GM23338 (cell line): Measurements from ENCODE around the gene MYO3B. TPM values are rescaled to one million over a fixed set of nuclear protein-coding genes. Genes with fewer than 3 reads are reported as not detected.

Source experiments
- ATAC-seq: fragments of 200-7000 bp; cut with Tn5 transposase; 3 replicates; pipeline ENCODE4 v1.9.1; 2020
- DNase-seq: peaks from one replicate; pipeline ENCODE4 v3.0.0-alpha.2; 2015; ENCODE audit warnings: low spot score
- H2AFZ ChIP-seq: fragments of 200-600 bp; sonication (generic); 2 replicates; pipeline ENCODE4 v1.8.0; 2016; ENCODE audit warnings: antibody characterized with exemption, mild to moderate bottlenecking, moderate library complexity
- H3F3A ChIP-seq: fragments of 200-600 bp; sonication (generic); replicated peaks from 2 replicates; pipeline ENCODE4 v1.8.0; 2017; ENCODE audit warnings: antibody characterized with exemption, mixed run types, low read depth
- H3K27ac ChIP-seq: fragments of 200-600 bp; sonication (generic); 2 replicates; pipeline ENCODE4 v1.6.1; 2016; ENCODE audit warnings: low read depth
- H3K27me3 ChIP-seq: fragments of 200-600 bp; sonication (generic); 2 replicates; pipeline ENCODE4 v1.8.0; 2016; ENCODE audit warnings: mild to moderate bottlenecking, mixed run types, moderate library complexity; ENCODE audit not compliant: insufficient read depth
- H3K36me3 ChIP-seq: fragments of 200-600 bp; sonication (generic); 2 replicates; pipeline ENCODE4 v1.8.0; 2016; ENCODE audit warnings: mild to moderate bottlenecking; ENCODE audit not compliant: insufficient read depth
- H3K4me1 ChIP-seq: fragments of 200-600 bp; sonication (generic); 2 replicates; pipeline ENCODE4 v1.8.0; 2016; ENCODE audit warnings: mild to moderate bottlenecking, moderate library complexity; ENCODE audit not compliant: insufficient read depth
- H3K4me2 ChIP-seq: fragments of 200-600 bp; sonication (generic); 2 replicates; pipeline ENCODE4 v1.7.1; 2017; ENCODE audit warnings: mixed run types
- H3K4me3 ChIP-seq: fragments of 200-600 bp; sonication (generic); 2 replicates; pipeline ENCODE4 v1.6.1; 2016; ENCODE audit warnings: mixed run types
- H3K79me2 ChIP-seq: fragments of 200-600 bp; sonication (generic); replicated peaks from 2 replicates; pipeline ENCODE4 v1.8.0; 2017; ENCODE audit warnings: mild to moderate bottlenecking; ENCODE audit not compliant: insufficient read depth
- H3K9me2 ChIP-seq: fragments of 200-600 bp; sonication (generic); 2 replicates; pipeline ENCODE4 v1.8.0; 2017; ENCODE audit not compliant: insufficient read depth
- H4K20me1 ChIP-seq: fragments of 200-600 bp; sonication (generic); replicated peaks from 2 replicates; pipeline ENCODE4 v1.8.0; 2017; ENCODE audit warnings: mild to moderate bottlenecking; ENCODE audit not compliant: insufficient read depth
- H3K27ac Mint-ChIP-seq: 2 replicates; pipeline ENCODE4 v1.8.0; 2020; ENCODE audit warnings: inconsistent platforms, mild to moderate bottlenecking, moderate library complexity, mixed read lengths
- H3K27me3 Mint-ChIP-seq: 3 replicates; pipeline ENCODE4 v1.8.0; 2022; ENCODE audit warnings: low read depth, mild to moderate bottlenecking, moderate library complexity, mixed read lengths, inconsistent platforms; ENCODE audit not compliant: insufficient read depth, poor library complexity
- H3K36me3 Mint-ChIP-seq: 3 replicates; pipeline ENCODE4 v1.8.0; 2021; ENCODE audit warnings: low read depth, mild to moderate bottlenecking, inconsistent platforms, moderate library complexity, mixed read lengths
- H3K4me1 Mint-ChIP-seq: 3 replicates; pipeline ENCODE4 v1.8.0; 2020; ENCODE audit warnings: mild to moderate bottlenecking, inconsistent platforms, mixed read lengths
- H3K4me3 Mint-ChIP-seq: 3 replicates; pipeline ENCODE4 v1.8.0; 2021; ENCODE audit warnings: moderate library complexity, mild to moderate bottlenecking, inconsistent platforms, mixed read lengths
- H3K9me3 Mint-ChIP-seq: 3 replicates; pipeline ENCODE4 v1.8.0; 2020; ENCODE audit warnings: moderate library complexity, mild to moderate bottlenecking, inconsistent platforms, mixed read lengths
- CREB1 ChIP-seq: fragments of 250-450 bp; sonication (Bioruptor Pico); IDR thresholded peaks from 2 replicates; pipeline ENCODE4 v1.5.0; 2020; ENCODE audit warnings: low read depth, mild to moderate bottlenecking, moderate library complexity
- EZH2 ChIP-seq: fragments of 200-600 bp; sonication (generic); IDR thresholded peaks from one replicate; pipeline ENCODE4 v1.8.0; 2017; ENCODE audit warnings: antibody characterized with exemption, mild to moderate bottlenecking, low read depth; ENCODE audit not compliant: unreplicated experiment
- EZH2phosphoT487 ChIP-seq: fragments of 200-600 bp; sonication (generic); IDR thresholded peaks from one replicate; pipeline ENCODE4 v1.8.1; 2018; ENCODE audit warnings: antibody characterized with exemption; ENCODE audit not compliant: unreplicated experiment
- NANOG ChIP-seq: IDR thresholded peaks from 2 replicates; pipeline ENCODE4 v1.6.1; 2016; ENCODE audit warnings: antibody characterized with exemption, borderline replicate concordance
- STAT1 ChIP-seq: IDR thresholded peaks from one replicate; pipeline ENCODE4 v1.6.1; 2016; ENCODE audit warnings: antibody characterized with exemption; ENCODE audit not compliant: unreplicated experiment
- ZNF114 ChIP-seq: fragments of 250-450 bp; sonication (Bioruptor Pico); IDR thresholded peaks from 2 replicates; pipeline ENCODE4 v1.5.0; 2020; ENCODE audit warnings: mild to moderate bottlenecking, moderate library complexity
- polyA plus RNA-seq: library from polyadenylated mRNA; unstranded; fragments of >200 nt; fragmentation: Nextera tagmentation; extraction: Ambion mirVana; gene quantifications from 2 replicates; pipeline ENCODE4 v1.2.1, GENCODE V29; 2016
- total RNA-seq: library from RNA; depleted of rRNA; stranded (reverse); fragments of >200 nt; shearing (Covaris generic); gene quantifications from 2 replicates; pipeline ENCODE4 v1.2.3, GENCODE V29; 2014
- TF ChIP-seq, protein P1 (sequence below): fragments of 250-450 bp; sonication (Bioruptor Pico); IDR thresholded peaks from 2 replicates; pipeline ENCODE4 v1.5.0; 2020; ENCODE audit warnings: mild to moderate bottlenecking, moderate library complexity
- TF ChIP-seq, protein P2 (sequence below): IDR thresholded peaks from 2 replicates; pipeline ENCODE4 v1.6.1; 2016; ENCODE audit warnings: antibody characterized with exemption

MYO3B gene
- total and polyA plus RNA-seq, 2 experiments from 2014 or later, result 0.42 TPM; not detected in 1

DNA sequence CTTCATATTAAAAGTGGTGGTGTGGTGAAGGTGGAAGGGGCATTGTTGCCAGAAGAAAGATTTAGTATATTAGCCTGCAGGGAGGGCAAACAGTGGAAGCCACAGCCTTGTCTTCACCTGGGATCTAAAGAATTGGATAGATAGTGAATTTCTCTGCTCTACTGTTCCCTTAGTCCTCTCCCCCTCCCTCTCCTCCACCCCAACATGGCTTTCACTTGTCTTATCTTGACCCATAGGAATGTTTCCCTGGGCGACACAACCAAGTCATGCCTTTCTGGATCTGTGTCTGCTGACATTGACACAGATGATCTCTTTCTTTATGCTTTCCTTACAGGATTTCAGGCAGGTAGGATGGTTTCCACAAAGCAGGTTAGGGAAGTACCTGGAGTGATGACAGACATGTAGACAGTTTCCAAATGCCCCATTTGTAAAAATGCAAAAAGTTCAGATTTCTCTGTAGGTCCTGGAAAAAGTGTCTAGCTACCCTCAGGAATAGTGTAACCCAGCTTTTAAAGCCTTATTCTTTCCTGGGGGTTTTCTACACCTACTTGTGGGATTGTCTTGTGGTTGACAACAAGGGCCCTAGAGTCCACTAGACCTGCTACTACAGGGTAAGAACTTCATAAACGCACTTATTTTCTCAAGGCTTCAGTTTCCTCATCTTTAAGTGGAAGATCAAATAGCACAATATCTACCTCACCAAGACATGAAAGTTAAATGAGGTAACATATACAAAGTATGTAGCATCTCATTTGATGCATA lies 353.0 kb downstream of the MYO3B start (continued):
- TF ChIP-seq, protein P1, sequence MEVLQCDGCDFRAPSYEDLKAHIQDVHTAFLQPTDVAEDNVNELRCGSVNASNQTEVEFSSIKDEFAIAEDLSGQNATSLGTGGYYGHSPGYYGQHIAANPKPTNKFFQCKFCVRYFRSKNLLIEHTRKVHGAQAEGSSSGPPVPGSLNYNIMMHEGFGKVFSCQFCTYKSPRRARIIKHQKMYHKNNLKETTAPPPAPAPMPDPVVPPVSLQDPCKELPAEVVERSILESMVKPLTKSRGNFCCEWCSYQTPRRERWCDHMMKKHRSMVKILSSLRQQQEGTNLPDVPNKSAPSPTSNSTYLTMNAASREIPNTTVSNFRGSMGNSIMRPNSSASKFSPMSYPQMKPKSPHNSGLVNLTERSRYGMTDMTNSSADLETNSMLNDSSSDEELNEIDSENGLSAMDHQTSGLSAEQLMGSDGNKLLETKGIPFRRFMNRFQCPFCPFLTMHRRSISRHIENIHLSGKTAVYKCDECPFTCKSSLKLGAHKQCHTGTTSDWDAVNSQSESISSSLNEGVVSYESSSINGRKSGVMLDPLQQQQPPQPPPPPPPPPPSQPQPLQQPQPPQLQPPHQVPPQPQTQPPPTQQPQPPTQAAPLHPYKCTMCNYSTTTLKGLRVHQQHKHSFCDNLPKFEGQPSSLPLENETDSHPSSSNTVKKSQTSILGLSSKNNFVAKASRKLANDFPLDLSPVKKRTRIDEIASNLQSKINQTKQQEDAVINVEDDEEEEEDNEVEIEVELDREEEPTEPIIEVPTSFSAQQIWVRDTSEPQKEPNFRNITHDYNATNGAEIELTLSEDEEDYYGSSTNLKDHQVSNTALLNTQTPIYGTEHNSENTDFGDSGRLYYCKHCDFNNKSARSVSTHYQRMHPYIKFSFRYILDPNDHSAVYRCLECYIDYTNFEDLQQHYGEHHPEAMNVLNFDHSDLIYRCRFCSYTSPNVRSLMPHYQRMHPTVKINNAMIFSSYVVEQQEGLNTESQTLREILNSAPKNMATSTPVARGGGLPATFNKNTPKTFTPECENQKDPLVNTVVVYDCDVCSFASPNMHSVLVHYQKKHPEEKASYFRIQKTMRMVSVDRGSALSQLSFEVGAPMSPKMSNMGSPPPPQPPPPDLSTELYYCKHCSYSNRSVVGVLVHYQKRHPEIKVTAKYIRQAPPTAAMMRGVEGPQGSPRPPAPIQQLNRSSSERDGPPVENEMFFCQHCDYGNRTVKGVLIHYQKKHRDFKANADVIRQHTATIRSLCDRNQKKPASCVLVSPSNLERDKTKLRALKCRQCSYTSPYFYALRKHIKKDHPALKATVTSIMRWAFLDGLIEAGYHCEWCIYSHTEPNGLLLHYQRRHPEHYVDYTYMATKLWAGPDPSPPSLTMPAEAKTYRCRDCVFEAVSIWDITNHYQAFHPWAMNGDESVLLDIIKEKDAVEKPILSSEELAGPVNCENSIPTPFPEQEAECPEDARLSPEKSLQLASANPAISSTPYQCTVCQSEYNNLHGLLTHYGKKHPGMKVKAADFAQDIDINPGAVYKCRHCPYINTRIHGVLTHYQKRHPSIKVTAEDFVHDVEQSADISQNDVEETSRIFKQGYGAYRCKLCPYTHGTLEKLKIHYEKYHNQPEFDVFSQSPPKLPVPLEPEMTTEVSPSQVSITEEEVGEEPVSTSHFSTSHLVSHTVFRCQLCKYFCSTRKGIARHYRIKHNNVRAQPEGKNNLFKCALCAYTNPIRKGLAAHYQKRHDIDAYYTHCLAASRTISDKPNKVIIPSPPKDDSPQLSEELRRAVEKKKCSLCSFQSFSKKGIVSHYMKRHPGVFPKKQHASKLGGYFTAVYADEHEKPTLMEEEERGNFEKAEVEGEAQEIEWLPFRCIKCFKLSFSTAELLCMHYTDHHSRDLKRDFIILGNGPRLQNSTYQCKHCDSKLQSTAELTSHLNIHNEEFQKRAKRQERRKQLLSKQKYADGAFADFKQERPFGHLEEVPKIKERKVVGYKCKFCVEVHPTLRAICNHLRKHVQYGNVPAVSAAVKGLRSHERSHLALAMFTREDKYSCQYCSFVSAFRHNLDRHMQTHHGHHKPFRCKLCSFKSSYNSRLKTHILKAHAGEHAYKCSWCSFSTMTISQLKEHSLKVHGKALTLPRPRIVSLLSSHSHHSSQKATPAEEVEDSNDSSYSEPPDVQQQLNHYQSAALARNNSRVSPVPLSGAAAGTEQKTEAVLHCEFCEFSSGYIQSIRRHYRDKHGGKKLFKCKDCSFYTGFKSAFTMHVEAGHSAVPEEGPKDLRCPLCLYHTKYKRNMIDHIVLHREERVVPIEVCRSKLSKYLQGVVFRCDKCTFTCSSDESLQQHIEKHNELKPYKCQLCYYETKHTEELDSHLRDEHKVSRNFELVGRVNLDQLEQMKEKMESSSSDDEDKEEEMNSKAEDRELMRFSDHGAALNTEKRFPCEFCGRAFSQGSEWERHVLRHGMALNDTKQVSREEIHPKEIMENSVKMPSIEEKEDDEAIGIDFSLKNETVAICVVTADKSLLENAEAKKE (CRISPR knock-in tag), result no peak
- TF ChIP-seq EZH2phosphoT487, result no peak

DNA sequence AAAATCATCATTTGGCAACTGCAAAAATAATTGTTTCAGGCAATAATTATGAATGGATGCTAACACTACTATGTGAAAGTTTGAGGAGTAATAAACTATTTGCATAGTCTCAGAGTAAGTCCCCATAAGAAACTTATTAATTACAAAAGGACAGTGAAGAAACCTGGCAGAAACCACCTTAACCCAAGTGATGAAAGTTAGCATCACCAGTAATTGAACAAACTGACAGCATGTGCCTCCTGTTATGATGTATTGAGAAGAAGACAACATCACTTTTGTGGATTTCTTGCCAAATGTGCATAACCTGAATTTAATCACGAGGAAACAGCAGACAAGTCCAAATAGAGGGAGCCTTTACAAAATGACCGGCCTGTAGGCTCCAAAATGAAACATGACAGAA lies 353.9 kb downstream of the MYO3B start:
- peaks cover 8% of the 10 kb centered on the region for H3K4me1 ChIP-seq
- TF ChIP-seq EZH2 (no peak), CREB1 (CRISPR knock-in tag) (no peak), ZNF114 (CRISPR knock-in tag) (no peak), STAT1 (no peak), NANOG (no peak)
- TF ChIP-seq, protein P2, sequence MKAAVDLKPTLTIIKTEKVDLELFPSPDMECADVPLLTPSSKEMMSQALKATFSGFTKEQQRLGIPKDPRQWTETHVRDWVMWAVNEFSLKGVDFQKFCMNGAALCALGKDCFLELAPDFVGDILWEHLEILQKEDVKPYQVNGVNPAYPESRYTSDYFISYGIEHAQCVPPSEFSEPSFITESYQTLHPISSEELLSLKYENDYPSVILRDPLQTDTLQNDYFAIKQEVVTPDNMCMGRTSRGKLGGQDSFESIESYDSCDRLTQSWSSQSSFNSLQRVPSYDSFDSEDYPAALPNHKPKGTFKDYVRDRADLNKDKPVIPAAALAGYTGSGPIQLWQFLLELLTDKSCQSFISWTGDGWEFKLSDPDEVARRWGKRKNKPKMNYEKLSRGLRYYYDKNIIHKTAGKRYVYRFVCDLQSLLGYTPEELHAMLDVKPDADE, result no peak
- TF ChIP-seq, protein P1 (CRISPR knock-in tag), result no peak

More for the DNA sequence above, 353.9 kb downstream of the MYO3B start:
- H3F3A ChIP-seq, result no peaks in the 10 kb centered on the region
- Mint-ChIP-seq H3K27me3 (peaks cover 5% of the 10 kb centered on the region), H3K4me3 (no peak overlapping the region), H3K4me1 (peaks cover 13% of the 10 kb centered on the region), H3K36me3 (no peaks in the 10 kb centered on the region), H3K27ac (no peak overlapping the region), H3K9me3 (no peaks in the 10 kb centered on the region)
- H4K20me1 ChIP-seq, result no peaks in the 10 kb centered on the region
- DNase-seq (no peak), ATAC-seq (no peak)
- no peak overlapping the region for H2AFZ ChIP-seq
- H3K27me3 ChIP-seq, result no peaks in the 10 kb centered on the region
- 0 out of 2 replicates have a peak, but pooled peaks cover 2% of the 10 kb centered on the region for H3K9me2 ChIP-seq
- no peaks in the 10 kb centered on the region for H3K79me2 ChIP-seq
- no peak overlapping the region for H3K4me3 ChIP-seq
- H3K27ac ChIP-seq, result no peak overlapping the region
- no peaks in the 10 kb centered on the region for H3K36me3 ChIP-seq
- H3K4me2 ChIP-seq, result no peak overlapping the region
